ENCODE results near the gene DIRAS1.

DIRAS1 gene

GRCh38 chr19:2703077-2703437 is 18.1 kb downstream of the DIRAS1 start:
- H3K18ac ChIP-seq (ENCODE audit: low read length) = no peak overlapping the region
- H3K56ac ChIP-seq (ENCODE audit: low read length) = no peak overlapping the region
- H2BK15ac ChIP-seq (replicated peaks; ENCODE audit: low read depth) = no peak overlapping the region
- no peak overlapping the region for H3K4me3 ChIP-seq (ENCODE audit: low read length)
- H4K8ac ChIP-seq (ENCODE audit: low read depth, low read length) = no peak overlapping the region
- no peaks in the 10 kb centered on the region for H3K4me1 ChIP-seq (ENCODE audit: control insufficient read depth, low read depth, low read length)
- H3K36me3 ChIP-seq (ENCODE audit: control insufficient read depth, insufficient read depth, low read length) = no peaks in the 10 kb centered on the region
- H3K79me2 ChIP-seq (ENCODE audit: control insufficient read depth, insufficient read depth, low read length) = no peaks in the 10 kb centered on the region
- no CpG with 5 or more reads among the region's 5 CpGs for WGBS (ENCODE audit: extremely low coverage, insufficient coverage, low lambda C conversion rate)
- no peak overlapping the region for H3K9ac ChIP-seq (ENCODE audit: low read length)
- peaks cover 16% of the 10 kb centered on the region for H3K27me3 ChIP-seq (ENCODE audit: insufficient read depth, low read length, poor library complexity)
- no peak overlapping the region for H2BK5ac ChIP-seq (ENCODE audit: low read length)
- no peak overlapping the region for H2AK5ac ChIP-seq (ENCODE audit: low read length)
- no peak overlapping the region for H3K4ac ChIP-seq (ENCODE audit: low read depth, low read length)
- H3K23ac ChIP-seq (ENCODE audit: low read length) = no peak overlapping the region
- no peak overlapping the region for H4K5ac ChIP-seq (ENCODE audit: low read length)
- DNase-seq = no peak
- H3K4me2 ChIP-seq (ENCODE audit: low read length) = peak overlapping the region; percentile 25
- H2BK120ac ChIP-seq (ENCODE audit: low read depth, low read length) = no peak overlapping the region
- no peak overlapping the region for H3K27ac ChIP-seq (ENCODE audit: low read depth, low read length)
- H3K79me1 ChIP-seq (ENCODE audit: low read length) = no peaks in the 10 kb centered on the region

- H4K5ac ChIP-seq (ENCODE audit: low read length) = no peak within 1 kb of the TSS
- peak within 1 kb of the TSS; percentile 71 for H3K9ac ChIP-seq (ENCODE audit: low read length)
- no peak within 1 kb of the TSS for H2BK15ac ChIP-seq (replicated peaks; ENCODE audit: low read depth)
- H3K79me2 ChIP-seq (ENCODE audit: control insufficient read depth, insufficient read depth, low read length) = no peaks in the 10 kb centered on the region
- no peak within 1 kb of the TSS for H2BK5ac ChIP-seq (ENCODE audit: low read length)
- H3K4me1 ChIP-seq (ENCODE audit: control insufficient read depth, low read depth, low read length) = no peaks in the 10 kb centered on the region
- peak within 1 kb of the TSS; percentile 63 for H3K4ac ChIP-seq (ENCODE audit: low read depth, low read length)
- no CpG with 5 or more reads among the region's 77 CpGs for WGBS (ENCODE audit: extremely low coverage, insufficient coverage, low lambda C conversion rate)
- no peak within 1 kb of the TSS for H3K27ac ChIP-seq (ENCODE audit: low read depth, low read length)
- H2AK5ac ChIP-seq (ENCODE audit: low read length) = no peak within 1 kb of the TSS
- peak within 1 kb of the TSS; percentile 77 for H3K4me2 ChIP-seq (ENCODE audit: low read length)
- no peak within 1 kb of the TSS for H2BK120ac ChIP-seq (ENCODE audit: low read depth, low read length)
- H3K4me3 ChIP-seq (ENCODE audit: low read length) = peak within 1 kb of the TSS; percentile 62
- H4K8ac ChIP-seq (ENCODE audit: low read depth, low read length) = peak within 1 kb of the TSS; percentile 82
- peak; percentile 93 for DNase-seq
- no peak within 1 kb of the TSS for H3K23ac ChIP-seq (ENCODE audit: low read length)
- no peaks in the 10 kb centered on the region for H3K79me1 ChIP-seq (ENCODE audit: low read length)
- no peaks in the 10 kb centered on the region for H3K36me3 ChIP-seq (ENCODE audit: control insufficient read depth, insufficient read depth, low read length)
- peaks cover 16% of the 10 kb centered on the region for H3K27me3 ChIP-seq (ENCODE audit: insufficient read depth, low read length, poor library complexity)
- peak within 1 kb of the TSS; percentile 87 for H3K56ac ChIP-seq (ENCODE audit: low read length)
- H3K18ac ChIP-seq (ENCODE audit: low read length) = peak within 1 kb of the TSS; percentile 64
Measured at GRCh38 chr19:2702170-2703076, 18.7 kb downstream of the DIRAS1 start, which contains the start of gene GNG7. TSS of gene GNG7 (minus strand) at chr19:2702694. CDS start at chr19:2520688, 182,006 bp downstream.

- peak overlapping the region; percentile 71 for H3K9ac ChIP-seq (ENCODE audit: low read length)
- H2AK5ac ChIP-seq (ENCODE audit: low read length) = no peak overlapping the region
- no peaks in the 10 kb centered on the region for H3K79me2 ChIP-seq (ENCODE audit: control insufficient read depth, insufficient read depth, low read length)
- no peaks in the 10 kb centered on the region for H3K36me3 ChIP-seq (ENCODE audit: control insufficient read depth, insufficient read depth, low read length)
- no peak overlapping the region for H3K4ac ChIP-seq (ENCODE audit: low read depth, low read length)
- H3K79me1 ChIP-seq (ENCODE audit: low read length) = no peaks in the 10 kb centered on the region
- H3K4me3 ChIP-seq (ENCODE audit: low read length) = peak overlapping the region; percentile 62
- H3K18ac ChIP-seq (ENCODE audit: low read length) = no peak overlapping the region
- peaks cover 16% of the 10 kb centered on the region for H3K27me3 ChIP-seq (ENCODE audit: insufficient read depth, low read length, poor library complexity)
- H3K23ac ChIP-seq (ENCODE audit: low read length) = no peak overlapping the region
- H2BK5ac ChIP-seq (ENCODE audit: low read length) = no peak overlapping the region
- no peak overlapping the region for H2BK15ac ChIP-seq (replicated peaks; ENCODE audit: low read depth)
- DNase-seq = no peak
- WGBS (ENCODE audit: extremely low coverage, insufficient coverage, low lambda C conversion rate) = no CpG with 5 or more reads among the region's 9 CpGs
- H4K8ac ChIP-seq (ENCODE audit: low read depth, low read length) = no peak overlapping the region
- peak overlapping the region; percentile 87 for H3K56ac ChIP-seq (ENCODE audit: low read length)
- no peak overlapping the region for H2BK120ac ChIP-seq (ENCODE audit: low read depth, low read length)
- no peak overlapping the region for H3K27ac ChIP-seq (ENCODE audit: low read depth, low read length)
- H3K4me1 ChIP-seq (ENCODE audit: control insufficient read depth, low read depth, low read length) = no peaks in the 10 kb centered on the region
- H4K5ac ChIP-seq (ENCODE audit: low read length) = no peak overlapping the region
- peak overlapping the region; percentile 77 for H3K4me2 ChIP-seq (ENCODE audit: low read length)
Measured at GRCh38 chr19:2701361-2702169, 19.6 kb downstream of the DIRAS1 start.

GRCh38 chr19:2700660-2701360 is 20.4 kb downstream of the DIRAS1 start:
- WGBS (ENCODE audit: extremely low coverage, insufficient coverage, low lambda C conversion rate) = no CpG with 5 or more reads among the region's 26 CpGs
- H4K5ac ChIP-seq (ENCODE audit: low read length) = no peak overlapping the region
- H3K23ac ChIP-seq (ENCODE audit: low read length) = no peak overlapping the region
- no peak overlapping the region for H3K27ac ChIP-seq (ENCODE audit: low read depth, low read length)
- no peak overlapping the region for H3K56ac ChIP-seq (ENCODE audit: low read length)
- H3K9ac ChIP-seq (ENCODE audit: low read length) = no peak overlapping the region
- no peaks in the 10 kb centered on the region for H3K4me1 ChIP-seq (ENCODE audit: control insufficient read depth, low read depth, low read length)
- H2AK5ac ChIP-seq (ENCODE audit: low read length) = no peak overlapping the region
- H2BK5ac ChIP-seq (ENCODE audit: low read length) = no peak overlapping the region
- H4K8ac ChIP-seq (ENCODE audit: low read depth, low read length) = no peak overlapping the region
- no peak overlapping the region for H3K4ac ChIP-seq (ENCODE audit: low read depth, low read length)
- no peak overlapping the region for H3K18ac ChIP-seq (ENCODE audit: low read length)
- H3K79me2 ChIP-seq (ENCODE audit: control insufficient read depth, insufficient read depth, low read length) = no peaks in the 10 kb centered on the region
- no peaks in the 10 kb centered on the region for H3K36me3 ChIP-seq (ENCODE audit: control insufficient read depth, insufficient read depth, low read length)
- no peaks in the 10 kb centered on the region for H3K79me1 ChIP-seq (ENCODE audit: low read length)
- no peak overlapping the region for H2BK120ac ChIP-seq (ENCODE audit: low read depth, low read length)
- DNase-seq = no peak
- H3K4me2 ChIP-seq (ENCODE audit: low read length) = no peak overlapping the region
- peaks cover 16% of the 10 kb centered on the region for H3K27me3 ChIP-seq (ENCODE audit: insufficient read depth, low read length, poor library complexity)
- H2BK15ac ChIP-seq (replicated peaks; ENCODE audit: low read depth) = no peak overlapping the region
- H3K4me3 ChIP-seq (ENCODE audit: low read length) = no peak overlapping the region

- no peak for DNase-seq
- Histone ChIP-seq H3K9ac (ENCODE audit: low read length) (no peak overlapping the region), H4K8ac (ENCODE audit: low read depth, low read length) (no peak overlapping the region), H2BK5ac (ENCODE audit: low read length) (no peak overlapping the region), H3K36me3 (ENCODE audit: control insufficient read depth, insufficient read depth, low read length) (no peaks in the 10 kb centered on the region), H2BK120ac (ENCODE audit: low read depth, low read length) (no peak overlapping the region), H3K27ac (ENCODE audit: low read depth, low read length) (no peak overlapping the region), H3K18ac (ENCODE audit: low read length) (no peak overlapping the region), H3K4me1 (ENCODE audit: control insufficient read depth, low read depth, low read length) (no peaks in the 10 kb centered on the region), H4K5ac (ENCODE audit: low read length) (no peak overlapping the region), H3K4ac (ENCODE audit: low read depth, low read length) (no peak overlapping the region), H3K27me3 (ENCODE audit: insufficient read depth, low read length, poor library complexity) (peaks cover 16% of the 10 kb centered on the region), H3K4me3 (ENCODE audit: low read length) (no peak overlapping the region), H3K79me1 (ENCODE audit: low read length) (no peaks in the 10 kb centered on the region), H2AK5ac (ENCODE audit: low read length) (no peak overlapping the region), H3K4me2 (ENCODE audit: low read length) (no peak overlapping the region), H3K79me2 (ENCODE audit: control insufficient read depth, insufficient read depth, low read length) (no peaks in the 10 kb centered on the region), H3K23ac (ENCODE audit: low read length) (no peak overlapping the region), H2BK15ac (replicated peaks; ENCODE audit: low read depth) (no peak overlapping the region), H3K56ac (ENCODE audit: low read length) (no peak overlapping the region)
- no CpG with 5 or more reads among the region's 15 CpGs for WGBS (ENCODE audit: extremely low coverage, insufficient coverage, low lambda C conversion rate)
Measured at GRCh38 chr19:2699413-2700140, 21.6 kb downstream of the DIRAS1 start.

All from mesendoderm (in vitro differentiated cells).